Kidney (tissue), 14 donors: ENCODE results near the gene SERPINA12. TPM values are rescaled to one million over a fixed set of nuclear protein-coding genes. Genes with fewer than 3 reads are reported as not detected.

Experiments
- DNase-seq, 5 donors: peaks; one replicate each; pipeline ENCODE4 v3.0.0-alpha.2; 2013 to 2020
- FAIRE-seq: peaks from 2 replicates; lab custom pipeline; 2012; peaks lifted over from hg19 to GRCh38; lab: Jason Lieb, UNC
- H3K27ac ChIP-seq, 2 donors: one replicate each; pipeline ENCODE4 v1.7.0; 2013; ENCODE audit warnings: low read depth in 2 of 2, low read length in 2 of 2, inconsistent platforms in 1 of 2
- H3K27me3 ChIP-seq: one replicate; pipeline ENCODE4 v1.7.1; 2013; ENCODE audit warnings: low read length, inconsistent platforms; ENCODE audit not compliant: control insufficient read depth, insufficient read depth
- H3K36me3 ChIP-seq, 3 donors: one replicate each; pipeline versions ENCODE4 v1.7.0 to v1.7.1; 2013; ENCODE audit warnings: low read length in 3 of 3, control low read depth in 1 of 3, inconsistent platforms in 1 of 3; ENCODE audit not compliant: insufficient read depth in 3 of 3, control insufficient read depth in 2 of 3
- H3K4me1 ChIP-seq, 3 donors: one replicate each; pipeline versions ENCODE4 v1.7.0 to v1.7.1; 2013; ENCODE audit warnings: low read length in 3 of 3, inconsistent platforms in 1 of 3, low read depth in 1 of 3; ENCODE audit not compliant: control insufficient read depth in 2 of 3, insufficient read depth in 2 of 3
- H3K4me3 ChIP-seq, 3 donors: one replicate each; pipeline versions ENCODE4 v1.7.0 to v1.8.1; 2013; ENCODE audit warnings: low read length in 3 of 3, control low read depth in 1 of 3, inconsistent platforms in 1 of 3
- H3K9ac ChIP-seq, 3 donors: one replicate each; pipeline versions ENCODE4 v1.7.0 to v1.7.1; 2013; ENCODE audit warnings: low read length in 3 of 3, control low read depth in 1 of 3, inconsistent platforms in 1 of 3
- H3K9me3 ChIP-seq, 3 donors: one replicate each; pipeline versions ENCODE4 v1.7.0 to v1.7.1; 2013; ENCODE audit warnings: low read length in 3 of 3, control low read depth in 1 of 3, inconsistent platforms in 1 of 3; ENCODE audit not compliant: control insufficient read depth in 2 of 3, insufficient read depth in 1 of 3
- intact Hi-C: fragments of 100-400 bp; cut with DNase I; formaldehyde crosslinking; loops from one replicate; pipeline ENCODE4 v1.11.1; 2022
- polyA plus RNA-seq: library from polyadenylated mRNA; stranded (reverse); fragments of 350-450 nt; fragmentation: Illumina TruSeq; extraction: RNeasy Lipid Tissue Mini Kit (QIAGEN cat#74804); gene quantifications from one replicate; pipeline ENCODE4 v1.2.3, GENCODE V29; 2014; ENCODE audit warnings: low read depth, low replicate concordance; ENCODE audit not compliant: insufficient read depth
- total RNA-seq: library from RNA; stranded (reverse); fragmentation: NEBNext Ultra II Directional; extraction: Animal tissue kit (Norgen Biotek cat#: 25700); gene quantifications from one replicate; pipeline ENCODE4 v1.2.1, GENCODE V29; 2021
- TF ChIP-seq, protein P1 (sequence below): IDR thresholded peaks from 3 replicates; pipeline ENCODE4 v1.5.1; 2012; ENCODE audit warnings: mild to moderate bottlenecking, moderate library complexity, borderline replicate concordance; ENCODE audit not compliant: insufficient read depth; ENCODE audit errors: extremely low read depth
- donor health status: control.
- donor health status: control.
- donor health status: control.
- donor health status: control.
- donor health status: control.
- donor health status: DM: yes; HTN: yes; CAD: no.
- donor health status: Normal renal cell carcinoma (clear cell type).

Gene SERPINA12
- total and polyA plus RNA-seq, 2 donors from 2014 or later: not detected

- H3K9me3 ChIP-seq: peaks cover 0 to 8% (median 0%) of the 10 kb centered on the region in 3 donors
- TF ChIP-seq, protein P1, sequence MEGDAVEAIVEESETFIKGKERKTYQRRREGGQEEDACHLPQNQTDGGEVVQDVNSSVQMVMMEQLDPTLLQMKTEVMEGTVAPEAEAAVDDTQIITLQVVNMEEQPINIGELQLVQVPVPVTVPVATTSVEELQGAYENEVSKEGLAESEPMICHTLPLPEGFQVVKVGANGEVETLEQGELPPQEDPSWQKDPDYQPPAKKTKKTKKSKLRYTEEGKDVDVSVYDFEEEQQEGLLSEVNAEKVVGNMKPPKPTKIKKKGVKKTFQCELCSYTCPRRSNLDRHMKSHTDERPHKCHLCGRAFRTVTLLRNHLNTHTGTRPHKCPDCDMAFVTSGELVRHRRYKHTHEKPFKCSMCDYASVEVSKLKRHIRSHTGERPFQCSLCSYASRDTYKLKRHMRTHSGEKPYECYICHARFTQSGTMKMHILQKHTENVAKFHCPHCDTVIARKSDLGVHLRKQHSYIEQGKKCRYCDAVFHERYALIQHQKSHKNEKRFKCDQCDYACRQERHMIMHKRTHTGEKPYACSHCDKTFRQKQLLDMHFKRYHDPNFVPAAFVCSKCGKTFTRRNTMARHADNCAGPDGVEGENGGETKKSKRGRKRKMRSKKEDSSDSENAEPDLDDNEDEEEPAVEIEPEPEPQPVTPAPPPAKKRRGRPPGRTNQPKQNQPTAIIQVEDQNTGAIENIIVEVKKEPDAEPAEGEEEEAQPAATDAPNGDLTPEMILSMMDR: no peak
- intact Hi-C loops: no loop called here
- no peak overlapping the region for H3K9ac ChIP-seq
- DNase-seq (peak in 1 of 5 donors; percentile 9), FAIRE-seq (no peak)
- H3K4me3 ChIP-seq: no peak overlapping the region
- H3K27me3 ChIP-seq: no peaks in the 10 kb centered on the region
- H3K36me3 ChIP-seq: no peaks in the 10 kb centered on the region
- no peak overlapping the region for H3K27ac ChIP-seq
- H3K4me1 ChIP-seq: no peaks in the 10 kb centered on the region
Observed at GRCh38 chr14:94555991-94556390, 46.7 kb upstream of the SERPINA12 start.

DNA sequence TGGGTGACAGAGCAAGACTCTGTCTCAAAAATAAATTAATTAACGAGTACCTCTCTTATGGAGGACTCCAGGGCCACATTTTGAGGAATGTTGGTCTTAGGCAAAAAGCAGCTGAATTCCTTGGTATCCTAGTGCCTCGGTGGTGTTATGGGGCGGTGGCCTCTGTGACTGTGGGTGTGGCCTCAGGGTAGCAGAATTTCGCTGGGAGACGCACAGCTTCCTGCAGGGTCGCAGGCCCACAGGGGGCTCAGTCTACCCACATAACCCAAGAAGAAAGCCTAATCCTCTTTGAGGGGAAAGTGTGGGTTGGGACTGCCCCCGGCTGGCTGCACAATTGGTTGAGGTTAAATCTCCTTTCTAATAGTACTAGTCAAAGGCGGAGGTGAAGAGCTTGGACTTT is 40.8 kb upstream of the SERPINA12 start:
- FAIRE-seq: no peak
- H3K9me3 ChIP-seq: peaks cover 0 to 10% (median 0%) of the 10 kb centered on the region in 3 donors
- no peaks in the 10 kb centered on the region for H3K4me1 ChIP-seq
- intact Hi-C loops: no loop called here
- no peak overlapping the region for H3K27ac ChIP-seq
- H3K9ac ChIP-seq: no peak overlapping the region
- no peaks in the 10 kb centered on the region for H3K27me3 ChIP-seq
- TF ChIP-seq, protein P1: no peak
- no peaks in the 10 kb centered on the region for H3K36me3 ChIP-seq
- no peak overlapping the region for H3K4me3 ChIP-seq
- DNase-seq: no peak

- Histone ChIP-seq H3K27me3 (no peaks in the 10 kb centered on the region), H3K4me1 (no peaks in the 10 kb centered on the region), H3K4me3 (no peak overlapping the region), H3K27ac (no peak overlapping the region), H3K36me3 (no peaks in the 10 kb centered on the region), H3K9me3 (peaks cover 0 to 7% (median 0%) of the 10 kb centered on the region in 3 donors), H3K9ac (no peak overlapping the region)
- DNase-seq (peak in 4 of 5 donors; percentile 65 to 68 (median 66)), FAIRE-seq (no peak)
- intact Hi-C loops: no loop called here
- TF ChIP-seq, protein P1: peak; percentile 71
Observed at GRCh38 chr14:94548999-94549985, 40.0 kb upstream of the SERPINA12 start.
